ENCODE results near the gene STPG1. TPM values are rescaled to one million over a fixed set of nuclear protein-coding genes. Genes with fewer than 3 reads are reported as not detected.

Gene STPG1
- polyA plus RNA-seq, 1 donor from 2014 or later = 0.89 TPM

DNA sequence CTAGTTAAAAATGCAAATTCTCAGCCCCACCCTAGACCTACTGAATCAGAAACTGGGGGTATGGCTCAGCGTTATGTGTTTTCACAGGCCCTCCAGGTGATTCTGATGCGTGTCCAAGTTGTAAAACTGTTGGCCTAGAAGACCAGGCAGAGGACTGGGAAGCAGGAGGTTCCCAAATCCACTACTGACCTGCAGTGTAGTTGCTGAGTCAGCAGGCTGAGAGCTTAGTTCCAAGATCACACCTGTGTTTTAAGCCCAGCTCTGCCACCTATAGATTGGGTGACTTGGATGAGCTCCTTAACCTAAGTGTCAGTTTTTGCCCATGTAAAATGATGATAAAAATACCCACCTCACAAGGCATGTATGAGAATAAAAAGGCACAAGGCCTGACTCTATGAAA lies 90.3 kb downstream of the STPG1 start:
- Histone ChIP-seq H3K9ac (ENCODE audit: low read length) (no peak overlapping the region), H3K9me2 (ENCODE audit: insufficient read depth, low read length) (no peaks in the 10 kb centered on the region), H3F3A (ENCODE audit: insufficient read depth, low read length, poor library complexity, severe bottlenecking) (no peaks in the 10 kb centered on the region), H3K27ac (ENCODE audit: low read length) (no peak overlapping the region), H3K9me3 (ENCODE audit: low read length) (no peaks in the 10 kb centered on the region), H3K4me2 (ENCODE audit: low read length) (no peak overlapping the region), H3K27me3 (ENCODE audit: insufficient read depth, low read depth, low read length) (peaks cover 59% of the 10 kb centered on the region), H3K4me3 (ENCODE audit: low read length) (no peak overlapping the region), H4K20me1 (ENCODE audit: insufficient read depth) (no peaks in the 10 kb centered on the region), H3K79me2 (replicated peaks; ENCODE audit: insufficient read depth, low read length) (no peaks in the 10 kb centered on the region), H3K36me3 (ENCODE audit: insufficient read depth, low read length) (no peaks in the 10 kb centered on the region), H2AFZ (ENCODE audit: low read depth, low read length) (no peak overlapping the region)
- TF ChIP-seq REST (IDR thresholded peaks at IDR 0.05; ENCODE audit: borderline replicate concordance) = no peak

DNA sequence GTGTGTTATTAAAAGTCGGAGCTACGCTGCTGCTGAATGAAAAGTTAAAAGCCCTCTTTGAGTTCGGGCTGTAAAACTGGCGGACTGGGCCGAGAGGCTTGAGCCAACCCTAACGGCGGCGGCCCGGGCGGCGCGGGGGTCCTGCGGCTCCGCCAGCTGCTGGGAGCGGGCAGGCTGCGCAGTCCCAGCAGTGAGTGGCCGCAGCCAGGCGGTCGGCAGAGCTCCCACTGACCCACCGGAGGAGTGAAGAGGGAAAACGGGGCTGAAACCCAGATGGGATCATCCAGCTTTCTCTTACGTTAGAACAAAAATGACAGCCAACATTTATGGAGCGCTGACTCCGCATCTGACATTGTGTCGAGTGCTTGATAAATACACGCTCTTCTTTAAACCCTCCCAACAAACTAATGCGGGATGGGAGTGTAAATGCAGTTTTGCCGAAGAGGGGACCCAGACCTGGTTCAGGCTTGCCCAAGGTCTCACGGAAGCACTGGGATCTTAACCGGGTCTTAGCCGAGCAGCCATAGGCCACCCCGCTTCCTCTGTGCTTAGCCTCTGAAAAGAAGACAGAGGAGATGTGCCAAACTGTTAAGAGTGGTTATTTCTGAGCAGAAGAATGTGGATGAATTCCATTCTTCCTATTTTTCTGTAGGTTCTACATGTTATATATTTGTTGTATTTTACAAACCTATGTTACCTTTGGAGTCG lies 91.0 kb downstream of the STPG1 start:
- Histone ChIP-seq H3K27ac (ENCODE audit: low read length) (no peak overlapping the region), H2AFZ (ENCODE audit: low read depth, low read length) (no peak overlapping the region), H3K9ac (ENCODE audit: low read length) (no peak overlapping the region)

More for the DNA sequence above, 91.0 kb downstream of the STPG1 start:
- H3K27me3 ChIP-seq (ENCODE audit: insufficient read depth, low read depth, low read length) = peaks cover 64% of the 10 kb centered on the region
- no peaks in the 10 kb centered on the region for H3K9me2 ChIP-seq (ENCODE audit: insufficient read depth, low read length)
- no peaks in the 10 kb centered on the region for H3K36me3 ChIP-seq (ENCODE audit: insufficient read depth, low read length)
- H3K79me2 ChIP-seq (replicated peaks; ENCODE audit: insufficient read depth, low read length) = no peaks in the 10 kb centered on the region
- H3F3A ChIP-seq (ENCODE audit: insufficient read depth, low read length, poor library complexity, severe bottlenecking) = no peaks in the 10 kb centered on the region
- no peaks in the 10 kb centered on the region for H3K9me3 ChIP-seq (ENCODE audit: low read length)
- H3K4me3 ChIP-seq (ENCODE audit: low read length) = peak overlapping the region; percentile 58
- TF ChIP-seq SMC3 (conservative IDR thresholded peaks at IDR 0.05; ENCODE audit: poor library complexity) = no peak
- no peak for TF ChIP-seq POLR2AphosphoS5 (IDR thresholded peaks at IDR 0.05)
- TF ChIP-seq MXI1 (conservative IDR thresholded peaks at IDR 0.05; ENCODE audit: poor library complexity, severe bottlenecking) = no peak
- TF ChIP-seq EP300 (conservative IDR thresholded peaks at IDR 0.05; ENCODE audit: poor library complexity, severe bottlenecking) = no peak
- TF ChIP-seq, protein P1, sequence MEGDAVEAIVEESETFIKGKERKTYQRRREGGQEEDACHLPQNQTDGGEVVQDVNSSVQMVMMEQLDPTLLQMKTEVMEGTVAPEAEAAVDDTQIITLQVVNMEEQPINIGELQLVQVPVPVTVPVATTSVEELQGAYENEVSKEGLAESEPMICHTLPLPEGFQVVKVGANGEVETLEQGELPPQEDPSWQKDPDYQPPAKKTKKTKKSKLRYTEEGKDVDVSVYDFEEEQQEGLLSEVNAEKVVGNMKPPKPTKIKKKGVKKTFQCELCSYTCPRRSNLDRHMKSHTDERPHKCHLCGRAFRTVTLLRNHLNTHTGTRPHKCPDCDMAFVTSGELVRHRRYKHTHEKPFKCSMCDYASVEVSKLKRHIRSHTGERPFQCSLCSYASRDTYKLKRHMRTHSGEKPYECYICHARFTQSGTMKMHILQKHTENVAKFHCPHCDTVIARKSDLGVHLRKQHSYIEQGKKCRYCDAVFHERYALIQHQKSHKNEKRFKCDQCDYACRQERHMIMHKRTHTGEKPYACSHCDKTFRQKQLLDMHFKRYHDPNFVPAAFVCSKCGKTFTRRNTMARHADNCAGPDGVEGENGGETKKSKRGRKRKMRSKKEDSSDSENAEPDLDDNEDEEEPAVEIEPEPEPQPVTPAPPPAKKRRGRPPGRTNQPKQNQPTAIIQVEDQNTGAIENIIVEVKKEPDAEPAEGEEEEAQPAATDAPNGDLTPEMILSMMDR (IDR thresholded peaks at IDR 0.05; ENCODE audit: poor library complexity, severe bottlenecking) = no peak
- no peak for TF ChIP-seq REST (IDR thresholded peaks at IDR 0.05; ENCODE audit: borderline replicate concordance)
- TF ChIP-seq RAD21 (conservative IDR thresholded peaks at IDR 0.05) = no peak
- TF ChIP-seq EZH2 (IDR thresholded peaks at IDR 0.05; ENCODE audit: borderline replicate concordance, insufficient read depth, low read length, poor library complexity, severe bottlenecking) = no peak
- no peak for TF ChIP-seq TAF1 (IDR thresholded peaks at IDR 0.05; ENCODE audit: low read depth)
- H4K20me1 ChIP-seq (ENCODE audit: insufficient read depth) = no peaks in the 10 kb centered on the region
- H3K4me2 ChIP-seq (ENCODE audit: low read length) = no peak overlapping the region

Measured in neural cell (in vitro differentiated cells).